ENCODE measurements around the gene SYT2.
"Not testable (repeated sequence)": the region's sequence is repeated elsewhere in the genome, so short reads cannot be mapped to it uniquely, and the experiment has no call there.

GRCh38 chr1:202542415-202542814, 167.8 kb downstream of the SYT2 start:
- TF ChIP-seq CTCF, POLR2A (IDR thresholded peaks at IDR 0.05): not testable (repeated sequence)
- peak in 1 of 2 donors; percentile 12 for TF ChIP-seq EP300 (IDR thresholded peaks at IDR 0.05)
